ENCODE results near the gene KLHL29.
"Not testable (repeated sequence)": the region's sequence is repeated elsewhere in the genome, so short reads cannot be mapped to it uniquely, and the experiment has no call there.

Gene KLHL29

DNA sequence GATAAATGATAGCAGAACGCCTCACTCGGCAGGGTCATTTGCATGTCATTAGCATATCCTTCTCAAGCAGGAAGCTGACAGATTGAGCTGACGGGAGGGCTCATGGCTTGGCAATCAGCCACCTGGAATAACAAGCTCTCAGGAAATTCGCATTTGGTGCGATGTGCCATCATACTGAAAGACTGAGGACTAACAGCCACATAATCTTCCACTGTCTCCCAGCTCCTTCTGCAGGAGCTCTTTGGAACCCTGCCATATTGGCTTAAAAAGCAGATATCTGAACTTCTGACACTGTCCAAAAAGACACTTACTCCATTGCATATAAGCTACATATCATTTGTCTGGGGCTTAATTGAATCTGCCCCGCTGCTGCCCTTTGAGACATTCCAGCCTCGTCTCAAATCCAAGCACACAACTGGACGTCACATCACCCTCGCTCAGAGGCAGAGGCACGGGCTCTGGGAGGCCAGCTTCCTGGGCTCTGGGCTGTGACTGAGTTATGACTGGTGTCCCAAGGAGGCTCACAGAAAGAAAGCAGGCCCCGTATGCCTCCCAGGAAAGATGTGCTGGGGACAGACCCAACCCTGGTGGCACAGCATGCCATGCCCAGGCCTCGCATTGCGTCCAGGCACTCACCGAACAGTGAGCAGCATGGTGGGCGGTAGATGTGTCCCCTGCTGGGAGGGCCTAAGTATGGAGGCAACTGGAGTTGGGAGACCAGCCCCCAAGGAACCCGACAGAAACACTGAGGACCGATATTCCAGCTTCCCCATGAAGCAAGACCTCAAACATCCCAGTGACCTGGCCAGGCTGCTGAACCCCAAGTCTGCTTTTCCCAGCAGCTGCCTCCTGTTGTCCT is 314.0 kb downstream of the KLHL29 start:
- H3K4me3 ChIP-seq (ENCODE audit: low read depth, low read length) = no peak overlapping the region

DNA sequence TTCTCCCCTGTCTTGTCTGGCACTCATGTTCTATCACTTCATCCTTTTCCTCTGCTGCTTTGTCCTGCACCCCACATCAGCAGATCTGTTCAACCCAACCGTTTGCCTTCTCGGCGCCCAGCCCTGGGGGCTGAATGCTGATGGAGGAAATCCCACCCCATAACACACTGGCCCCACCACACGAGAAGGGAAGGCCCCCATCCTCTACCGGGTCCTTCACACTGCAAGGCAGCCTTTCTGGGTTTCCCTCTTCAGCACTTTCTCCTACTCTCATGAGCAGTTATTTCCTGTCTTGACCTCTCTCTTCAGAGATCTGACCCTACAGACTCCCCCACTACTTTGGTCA is 314.6 kb downstream of the KLHL29 start:
- no peak overlapping the region for H3K4me3 ChIP-seq (ENCODE audit: low read depth, low read length)

DNA sequence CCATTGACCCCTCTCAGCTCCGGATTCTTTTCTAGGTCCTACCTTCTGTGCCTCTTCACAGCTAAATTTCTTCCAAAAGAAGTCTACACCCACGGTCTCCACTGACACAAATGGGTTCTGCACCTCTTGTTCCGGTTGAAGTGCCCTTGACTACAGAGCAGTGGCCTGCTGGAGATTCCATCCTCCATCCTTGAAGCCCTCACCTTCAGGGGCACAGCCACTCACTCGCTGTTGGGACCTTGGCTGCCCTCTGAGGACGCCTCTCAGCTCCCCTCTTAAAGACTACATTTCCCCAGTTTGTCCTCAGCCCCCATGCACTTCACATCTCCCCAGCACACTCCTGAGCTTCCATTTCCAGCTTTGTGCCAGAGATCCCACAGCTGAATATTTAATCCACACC is 315.6 kb downstream of the KLHL29 start:
- H3K4me3 ChIP-seq (ENCODE audit: low read depth, low read length) = no peak overlapping the region

DNA sequence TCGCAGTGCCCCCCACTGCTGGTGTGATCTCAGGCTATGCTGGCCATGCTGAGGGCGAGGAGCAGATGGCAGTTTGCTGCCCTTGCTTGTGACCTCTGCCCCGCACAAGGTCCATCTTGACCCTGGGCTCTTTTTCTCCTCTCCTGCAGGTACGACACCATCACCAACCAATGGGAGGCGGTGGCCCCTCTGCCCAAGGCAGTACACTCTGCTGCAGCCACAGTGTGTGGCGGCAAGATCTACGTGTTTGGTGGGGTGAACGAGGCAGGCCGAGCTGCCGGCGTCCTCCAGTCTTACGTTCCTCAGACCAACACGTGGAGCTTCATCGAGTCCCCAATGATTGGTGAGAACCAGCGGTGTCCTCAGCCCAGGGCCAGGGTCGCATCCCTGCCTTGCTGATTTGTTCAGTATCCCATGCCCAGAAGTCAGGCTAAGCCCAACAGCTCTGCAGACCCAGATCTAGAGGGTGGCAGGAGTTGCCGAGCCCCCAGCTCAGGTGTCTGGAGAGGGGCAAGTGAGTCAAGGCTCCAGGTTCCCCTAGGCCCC is 318.1 kb downstream of the KLHL29 start:
- H3K4me3 ChIP-seq (ENCODE audit: low read depth, low read length) = no peak overlapping the region

DNA sequence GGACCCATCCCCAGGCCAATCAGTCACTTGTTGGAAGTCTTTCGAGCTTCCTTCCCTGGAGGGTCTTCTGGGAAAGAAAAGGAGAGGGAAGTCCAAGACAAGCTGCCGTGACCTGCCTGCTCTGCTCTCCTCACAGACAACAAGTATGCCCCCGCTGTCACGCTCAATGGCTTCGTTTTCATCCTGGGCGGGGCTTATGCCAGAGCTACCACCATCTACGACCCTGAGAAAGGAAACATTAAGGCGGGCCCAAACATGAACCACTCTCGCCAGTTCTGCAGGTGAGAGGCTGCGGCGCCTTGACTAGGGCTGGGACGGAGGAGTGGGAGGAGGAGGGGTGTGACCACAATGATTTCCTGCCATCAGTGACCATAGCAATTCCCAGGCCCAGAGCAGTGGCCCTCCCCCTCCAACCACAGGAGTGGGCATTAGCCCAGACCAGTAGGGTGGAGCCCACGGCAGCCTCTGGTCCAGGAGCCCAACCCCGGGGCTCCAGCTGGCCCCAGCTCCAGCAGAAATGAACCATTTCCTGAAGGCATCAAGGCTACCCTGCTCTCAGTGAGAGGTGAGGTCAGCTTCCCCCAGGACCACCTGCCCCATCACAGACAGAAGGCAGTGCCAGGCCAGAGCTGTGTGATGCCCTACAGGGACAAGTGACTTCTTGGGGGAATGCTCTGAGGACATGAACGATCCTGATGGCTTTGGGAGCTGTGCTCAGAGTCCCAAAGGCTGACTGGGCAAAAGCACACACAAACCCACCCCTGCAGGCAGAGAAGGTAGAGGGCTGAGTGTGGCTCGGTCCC is 318.8 kb downstream of the KLHL29 start:
- H3K4me3 ChIP-seq (ENCODE audit: low read depth, low read length) = no peak overlapping the region

DNA sequence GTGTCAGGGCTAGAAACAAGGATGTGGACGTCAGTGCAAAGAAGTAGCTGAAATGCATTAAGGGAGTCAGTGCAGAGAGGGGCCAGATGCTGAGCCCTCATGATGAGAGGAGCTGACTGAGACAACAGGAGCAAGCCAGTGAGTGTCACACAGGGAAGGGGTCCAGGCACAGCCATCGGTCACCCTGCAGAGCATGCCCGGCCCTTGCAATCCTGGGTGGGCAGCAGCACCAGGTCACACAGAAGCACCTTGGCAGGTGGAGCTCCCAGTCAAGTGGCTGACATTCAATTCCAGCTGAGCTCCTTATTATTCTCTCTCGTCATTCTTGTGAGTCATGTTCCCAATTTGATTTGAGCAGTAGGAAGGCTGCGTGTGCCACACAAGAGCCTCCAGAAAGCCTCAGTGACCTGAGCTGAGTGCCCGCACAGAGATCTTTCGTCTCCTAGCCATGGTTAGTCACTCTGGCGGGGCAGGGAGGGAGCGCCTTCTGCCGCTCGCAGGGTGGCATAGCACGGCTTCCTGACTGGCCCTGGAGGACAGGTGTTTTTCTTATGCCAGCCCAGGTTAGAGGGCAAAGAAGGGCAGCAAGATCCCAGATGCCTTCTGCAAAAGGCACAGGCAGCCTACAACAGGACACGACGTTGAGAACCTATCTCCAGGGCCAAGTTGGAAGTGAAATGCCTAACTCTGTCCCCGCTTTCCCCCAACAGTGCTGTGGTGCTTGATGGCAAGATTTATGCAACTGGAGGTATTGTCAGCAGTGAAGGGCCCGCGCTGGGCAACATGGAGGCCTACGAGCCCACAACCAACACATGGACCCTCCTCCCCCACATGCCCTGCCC is 321.0 kb downstream of the KLHL29 start:
- no peak overlapping the region for H3K4me3 ChIP-seq (ENCODE audit: low read depth, low read length)

DNA sequence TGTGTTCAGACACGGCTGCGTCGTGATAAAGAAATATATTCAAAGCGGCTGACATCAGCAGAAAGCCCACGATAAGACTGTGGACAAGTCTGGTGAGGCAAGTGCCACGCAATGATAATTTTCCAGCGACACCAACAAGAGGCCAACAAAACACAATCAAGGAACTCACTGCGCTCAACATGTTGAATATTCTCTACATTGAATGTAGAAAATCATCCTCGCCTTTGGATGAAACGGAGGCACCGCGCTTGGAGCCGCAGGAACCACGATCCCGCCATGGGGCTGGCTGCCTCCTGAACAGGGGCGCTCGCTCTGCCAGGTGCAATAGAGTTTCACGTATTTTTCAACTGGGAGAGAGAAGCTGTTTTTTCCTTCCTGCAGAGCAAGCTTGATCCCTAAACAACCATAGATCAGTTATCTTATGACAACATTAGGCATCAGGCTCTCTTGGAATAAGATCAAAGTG is 321.7 kb downstream of the KLHL29 start:
- no peak overlapping the region for H3K4me3 ChIP-seq (ENCODE audit: low read depth, low read length)

DNA sequence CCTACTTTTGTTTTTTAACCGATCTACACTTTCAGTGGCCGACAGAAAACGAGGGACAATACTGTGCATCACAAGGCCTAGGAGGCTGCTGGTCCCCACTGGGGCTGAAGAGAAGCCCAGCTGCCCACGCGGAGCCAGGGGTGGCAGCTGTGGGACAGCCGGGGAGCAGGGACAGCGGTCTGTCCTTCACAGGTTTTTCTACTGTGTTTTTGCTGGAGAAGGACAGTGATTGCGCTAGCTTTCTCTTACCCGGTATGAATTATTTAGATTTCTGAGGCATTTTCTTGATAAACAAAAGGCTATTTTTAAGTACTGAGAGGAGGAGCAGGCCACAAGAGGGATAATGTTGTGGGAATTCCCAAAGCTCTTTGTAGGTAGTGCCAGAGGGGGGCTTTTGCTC is 322.1 kb downstream of the KLHL29 start:
- no peak overlapping the region for H3K4me3 ChIP-seq (ENCODE audit: low read depth, low read length)

DNA sequence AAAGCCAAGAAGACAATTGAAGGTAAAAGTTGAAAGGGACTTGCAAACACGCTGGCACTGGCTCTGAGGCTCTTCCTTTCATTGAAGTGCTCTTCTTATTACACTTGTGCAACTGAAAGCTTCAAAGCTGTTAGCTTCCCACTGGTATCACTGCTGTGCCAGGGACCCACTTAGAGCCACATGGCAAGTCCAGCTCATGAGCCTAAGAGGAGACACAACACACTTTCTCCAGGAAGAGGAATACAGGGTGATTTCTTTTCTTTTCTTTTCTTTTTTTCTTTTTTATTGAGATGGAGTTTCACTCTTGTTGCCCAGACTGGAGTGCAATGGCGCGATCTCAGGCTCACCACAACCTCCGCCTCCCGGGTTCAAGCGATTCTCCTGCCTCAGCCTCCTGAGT is 323.8 kb downstream of the KLHL29 start:
- H3K4me3 ChIP-seq (ENCODE audit: low read depth, low read length) = no peak overlapping the region

DNA sequence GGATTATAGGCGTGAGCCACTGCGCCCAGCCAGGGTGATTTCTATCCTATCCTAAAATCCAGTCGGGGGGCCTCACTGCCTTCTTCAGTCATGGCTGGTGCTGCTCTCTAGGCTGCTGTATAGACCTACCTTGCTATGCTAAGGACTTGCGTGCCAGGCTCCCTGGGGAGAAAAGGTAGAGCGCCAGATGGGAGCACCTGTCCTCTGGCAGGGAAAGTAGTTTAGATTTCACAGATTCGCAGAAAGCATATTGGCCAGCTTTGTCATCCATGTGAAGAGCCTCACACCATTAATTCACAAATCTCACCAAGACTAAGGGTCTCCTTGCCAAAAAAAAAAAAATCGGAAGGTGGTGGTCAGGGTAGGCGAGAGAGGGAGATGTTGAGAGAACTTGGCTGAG is 324.3 kb downstream of the KLHL29 start:
- no peak overlapping the region for H3K4me3 ChIP-seq (ENCODE audit: low read depth, low read length)

DNA sequence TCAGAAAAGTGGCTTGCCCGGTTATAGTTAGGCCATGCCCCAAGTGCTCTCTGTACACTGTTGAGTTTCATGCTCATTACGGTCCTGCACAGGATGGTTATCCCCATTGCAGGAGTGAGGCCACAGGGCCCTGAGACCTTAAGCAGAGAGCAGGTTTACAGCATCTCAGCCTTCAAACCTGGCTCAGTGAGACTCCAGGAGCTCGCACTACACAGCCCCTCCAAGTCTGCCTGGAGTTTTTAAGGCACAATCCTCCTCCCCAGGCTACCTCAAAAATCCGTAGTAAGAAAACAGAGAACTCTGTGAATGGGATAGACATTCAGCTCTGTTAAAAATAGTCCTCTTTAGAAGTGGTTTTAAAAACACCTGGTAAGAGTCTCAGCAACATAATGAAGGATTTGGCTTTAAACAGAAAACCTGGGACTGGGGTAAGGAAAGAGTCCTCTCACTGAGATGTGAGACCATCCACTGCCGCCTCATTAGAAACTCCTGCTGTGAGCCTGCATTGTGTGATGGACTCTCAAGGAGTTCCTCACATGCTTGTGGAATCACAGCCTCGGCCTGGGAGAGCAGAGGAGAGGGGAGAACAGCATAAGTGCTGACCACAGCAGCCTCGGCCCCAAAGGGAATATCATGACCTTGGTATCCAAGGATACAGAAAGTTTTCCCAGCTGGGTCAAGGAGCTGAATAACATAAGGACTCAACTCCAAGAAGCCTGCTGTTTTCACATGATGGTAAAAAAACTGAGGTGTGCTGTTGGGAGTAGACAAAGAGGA is 327.2 kb downstream of the KLHL29 start:
- H3K4me3 ChIP-seq (ENCODE audit: low read depth, low read length) = no peak overlapping the region

DNA sequence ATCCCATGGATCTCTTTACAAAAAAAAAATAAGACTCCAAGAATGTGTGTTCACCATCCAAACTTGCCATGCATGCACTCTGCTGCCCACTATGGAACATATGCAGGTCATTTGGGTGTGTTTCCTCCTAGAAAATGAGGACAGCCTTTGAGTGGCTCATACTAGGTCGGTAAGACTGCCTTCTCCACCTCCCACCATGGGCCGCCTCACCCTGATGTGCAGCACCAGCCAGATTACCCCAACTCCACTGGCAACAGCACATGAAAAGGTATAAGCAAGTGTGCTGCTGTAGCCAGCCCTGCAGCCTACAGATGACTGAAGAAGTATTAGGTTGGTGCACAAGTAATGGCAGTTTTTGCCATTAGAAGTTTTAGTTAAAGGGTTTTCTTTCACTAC is 327.8 kb downstream of the KLHL29 start:
- no peak overlapping the region for H3K4me3 ChIP-seq (ENCODE audit: low read depth, low read length)

DNA sequence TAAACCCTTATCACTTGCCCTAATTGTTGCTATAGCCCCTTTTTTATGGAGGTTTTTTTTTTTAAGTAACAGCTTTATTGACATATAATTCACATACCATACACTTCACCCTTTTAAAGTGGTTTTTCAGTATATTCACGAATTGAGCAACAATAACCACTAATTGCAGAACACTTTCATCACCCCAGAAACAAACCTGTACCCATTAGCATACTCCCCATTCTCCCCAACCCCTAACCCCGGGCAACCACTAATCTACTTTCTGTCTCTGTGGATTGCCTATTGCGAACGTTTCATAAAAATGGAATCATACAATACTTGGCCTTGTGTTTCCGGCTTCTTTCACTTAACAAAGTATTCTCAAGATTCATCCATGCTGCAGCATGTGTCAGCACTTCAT is 328.4 kb downstream of the KLHL29 start:
- H3K4me3 ChIP-seq (ENCODE audit: low read depth, low read length) = no peak overlapping the region

DNA sequence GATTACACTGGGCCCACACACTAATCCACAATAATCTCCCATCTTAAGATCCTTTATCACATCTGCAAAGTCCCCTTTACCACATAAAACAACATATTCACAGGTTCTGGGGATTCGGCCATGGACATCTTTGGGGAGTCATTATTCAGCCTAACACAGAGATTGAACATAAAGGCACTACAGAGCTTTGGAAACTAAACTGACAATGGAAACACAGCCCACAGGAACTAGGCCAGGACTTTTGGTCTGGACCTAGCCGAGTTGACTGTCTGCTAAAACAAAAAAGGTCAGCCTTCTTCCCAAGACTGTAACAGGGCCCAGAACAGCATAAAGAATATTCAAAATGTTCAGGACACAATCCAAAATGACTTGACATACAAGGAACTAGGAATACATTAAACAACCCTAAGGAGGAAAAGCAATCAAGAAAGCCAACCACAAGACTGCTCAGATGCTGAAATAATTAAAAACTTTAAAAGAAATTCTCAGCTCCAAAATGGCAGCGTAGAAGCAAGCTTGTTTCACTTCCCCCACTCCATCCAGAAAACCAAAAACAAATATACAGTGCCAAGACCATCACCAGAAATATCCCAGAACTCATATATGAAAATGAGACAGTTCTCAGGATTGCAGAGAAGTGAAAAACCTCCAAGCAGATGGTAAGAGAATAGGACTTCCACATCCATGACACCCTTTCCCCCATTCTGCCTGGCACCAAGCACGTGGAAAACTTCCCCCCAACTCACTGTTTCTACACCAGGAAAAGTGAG is 334.1 kb downstream of the KLHL29 start:
- no peak overlapping the region for H3K4me3 ChIP-seq (ENCODE audit: low read depth, low read length)

DNA sequence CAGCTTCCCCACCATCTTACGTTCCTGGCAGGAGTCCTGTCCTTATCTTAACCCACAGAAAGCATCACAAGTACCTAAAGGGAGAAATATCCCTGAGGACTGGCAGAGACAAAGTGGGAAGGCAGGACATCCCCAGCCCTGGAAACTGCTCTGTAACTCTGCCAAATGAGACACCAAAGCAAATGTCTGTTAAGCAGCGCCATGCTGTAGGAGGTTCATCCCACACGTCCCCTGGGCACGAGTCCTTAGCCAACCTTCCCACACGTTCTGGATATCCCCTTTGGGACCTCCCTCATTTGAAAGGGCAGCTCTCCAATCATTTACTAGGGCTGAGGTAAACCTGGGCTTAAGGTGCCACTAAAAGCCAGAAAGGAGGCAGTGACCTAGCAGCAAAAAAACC is 334.7 kb downstream of the KLHL29 start:
- H3K4me3 ChIP-seq (ENCODE audit: low read depth, low read length) = no peak overlapping the region

DNA sequence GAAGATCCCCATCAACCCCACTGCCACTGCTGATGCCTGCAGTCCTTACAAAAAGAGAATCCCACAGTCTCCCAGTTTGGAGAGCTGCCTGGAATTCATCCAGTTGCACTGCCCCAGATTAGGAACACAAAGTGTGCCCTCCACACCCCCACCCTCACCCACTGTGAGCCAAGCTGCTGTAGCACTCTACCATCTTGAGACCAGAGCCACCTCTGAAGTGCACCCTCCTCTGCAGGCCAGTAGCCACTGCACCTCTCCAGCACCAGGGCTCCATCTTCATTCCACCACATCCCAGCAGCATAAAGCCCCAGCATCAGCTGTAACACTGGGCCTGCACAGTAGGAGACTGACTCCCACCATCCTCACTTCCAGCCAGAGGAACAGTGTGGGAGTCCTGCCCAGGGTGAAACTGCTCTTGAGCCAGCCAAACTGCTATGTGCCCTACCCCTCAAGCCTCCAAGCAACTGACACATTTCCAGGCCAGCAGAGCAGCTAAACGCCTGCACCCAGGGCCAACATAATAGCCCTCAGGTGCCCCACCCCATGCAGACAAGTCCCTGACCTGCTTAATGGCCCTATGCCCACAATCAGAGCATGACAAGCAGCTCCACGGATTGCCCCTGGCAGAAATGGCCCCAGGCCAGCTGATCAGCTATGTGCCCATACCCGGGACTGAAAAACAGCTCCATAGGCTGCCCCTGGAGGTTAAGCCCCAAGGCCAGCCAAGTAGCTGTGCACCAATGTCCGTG is 335.9 kb downstream of the KLHL29 start:
- no peak overlapping the region for H3K4me3 ChIP-seq (ENCODE audit: low read depth, low read length)

DNA sequence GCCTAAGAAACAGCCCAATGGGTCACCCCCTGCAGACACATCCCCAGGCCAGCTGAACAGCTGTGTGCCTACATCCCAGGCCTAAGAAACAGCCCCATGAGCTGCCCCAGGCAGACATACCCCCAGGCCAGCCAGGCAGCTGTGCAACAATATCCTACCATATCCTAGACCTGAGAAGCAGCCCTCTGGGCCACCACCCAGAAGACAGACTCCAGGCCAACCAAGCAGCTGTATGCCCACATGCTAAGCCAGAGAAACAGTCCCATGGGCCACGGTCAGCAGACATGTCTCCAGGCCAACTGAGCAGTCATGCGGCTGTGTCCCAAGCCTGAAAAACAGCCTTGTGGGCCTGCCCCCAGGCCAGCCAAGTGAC is 336.5 kb downstream of the KLHL29 start:
- H3K4me3 ChIP-seq (ENCODE audit: low read depth, low read length) = no peak overlapping the region

DNA sequence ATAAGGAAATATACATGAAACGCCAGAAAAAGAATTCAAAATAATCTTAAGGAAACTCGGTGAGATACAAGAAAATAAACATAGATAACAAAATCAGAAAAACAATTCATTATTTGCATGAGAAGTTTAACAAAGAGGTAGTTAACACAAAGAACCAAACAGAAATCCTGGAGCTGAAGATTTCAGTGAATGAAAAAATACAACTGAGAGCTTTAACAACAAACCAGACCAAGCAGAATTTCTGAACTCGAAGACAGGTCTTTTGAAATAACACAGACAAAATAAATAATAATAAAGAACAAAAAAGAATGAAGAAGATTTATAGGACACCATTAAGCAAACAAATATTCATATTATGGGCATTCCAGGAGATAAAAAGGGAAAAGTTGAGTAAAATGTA is 337.3 kb downstream of the KLHL29 start:
- H3K4me3 ChIP-seq (ENCODE audit: low read depth, low read length) = no peak overlapping the region

DNA sequence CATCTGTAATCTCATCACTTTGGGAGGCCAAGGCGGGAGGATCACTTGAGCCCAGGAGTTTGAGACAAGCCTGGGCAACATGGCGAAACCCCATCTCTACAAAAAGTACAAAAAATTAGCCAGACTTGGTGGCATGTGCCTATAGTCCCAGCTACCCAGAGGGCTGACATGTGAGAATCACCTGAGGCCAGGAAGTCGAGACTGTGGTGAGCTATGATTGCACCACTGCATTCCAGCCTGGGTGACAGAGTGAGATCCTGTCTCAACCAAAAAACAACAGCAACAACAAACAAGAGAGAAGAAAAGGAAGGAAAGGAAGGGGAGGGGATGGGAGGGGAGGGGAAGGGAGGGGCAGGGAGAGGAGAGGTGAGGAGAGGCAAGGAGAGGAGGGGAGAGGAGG is 338.1 kb downstream of the KLHL29 start:
- not testable (repeated sequence) for H3K4me3 ChIP-seq (ENCODE audit: low read depth, low read length)

Data from iPS-11a (cell line).